ENCODE measurements around the gene DCAF11. TPM values are rescaled to one million over a fixed set of nuclear protein-coding genes. Genes with fewer than 3 reads are reported as not detected.

DCAF11 gene
- total RNA-seq, 2 donors from 2014 or later = 89.2 to 106 TPM

DNA sequence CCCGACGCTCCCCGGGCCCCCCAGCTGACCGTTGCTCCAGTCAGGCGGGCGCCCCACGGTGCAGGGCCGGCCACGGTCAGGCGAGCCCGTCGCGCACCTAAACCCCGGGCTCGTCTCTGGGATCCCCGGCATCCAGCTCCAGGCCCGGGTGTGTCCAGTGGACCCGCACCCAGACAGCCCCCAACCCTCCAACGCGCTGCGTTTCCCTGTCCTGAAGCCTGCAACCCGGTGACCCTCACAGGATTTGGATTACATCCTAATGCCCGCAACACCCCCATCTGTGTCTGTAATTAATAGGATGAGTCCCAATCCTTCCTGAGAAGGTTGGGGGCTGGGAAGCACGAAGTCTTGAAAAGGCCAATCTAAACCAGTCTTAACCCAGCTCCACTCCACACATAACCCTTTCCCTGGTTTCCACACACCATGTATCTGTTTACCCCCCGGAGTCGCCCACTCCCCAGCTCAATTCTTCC is 32.8 kb upstream of the DCAF11 start:
- Histone ChIP-seq H3K27me3 (no peaks in the 10 kb centered on the region), H3K9ac (ENCODE audit: low read depth in 2 of 2, low read length in 2 of 2) (peak overlapping the region; percentile 62 to 73), H3K4me3 (peak overlapping the region; percentile 72), H3K36me3 (no peaks in the 10 kb centered on the region), H3K27ac (peak overlapping the region; percentile 67), H3K4me1 (no peaks in the 10 kb centered on the region), H3K9me3 (no peaks in the 10 kb centered on the region)
- intact Hi-C loops (cut with DNase I) = no loop called here
- TF ChIP-seq, protein P1, sequence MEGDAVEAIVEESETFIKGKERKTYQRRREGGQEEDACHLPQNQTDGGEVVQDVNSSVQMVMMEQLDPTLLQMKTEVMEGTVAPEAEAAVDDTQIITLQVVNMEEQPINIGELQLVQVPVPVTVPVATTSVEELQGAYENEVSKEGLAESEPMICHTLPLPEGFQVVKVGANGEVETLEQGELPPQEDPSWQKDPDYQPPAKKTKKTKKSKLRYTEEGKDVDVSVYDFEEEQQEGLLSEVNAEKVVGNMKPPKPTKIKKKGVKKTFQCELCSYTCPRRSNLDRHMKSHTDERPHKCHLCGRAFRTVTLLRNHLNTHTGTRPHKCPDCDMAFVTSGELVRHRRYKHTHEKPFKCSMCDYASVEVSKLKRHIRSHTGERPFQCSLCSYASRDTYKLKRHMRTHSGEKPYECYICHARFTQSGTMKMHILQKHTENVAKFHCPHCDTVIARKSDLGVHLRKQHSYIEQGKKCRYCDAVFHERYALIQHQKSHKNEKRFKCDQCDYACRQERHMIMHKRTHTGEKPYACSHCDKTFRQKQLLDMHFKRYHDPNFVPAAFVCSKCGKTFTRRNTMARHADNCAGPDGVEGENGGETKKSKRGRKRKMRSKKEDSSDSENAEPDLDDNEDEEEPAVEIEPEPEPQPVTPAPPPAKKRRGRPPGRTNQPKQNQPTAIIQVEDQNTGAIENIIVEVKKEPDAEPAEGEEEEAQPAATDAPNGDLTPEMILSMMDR (IDR thresholded peaks at IDR 0.05) = no peak
- no peak for DNase-seq

GRCh38 chr14:24082411-24083080 is 32.0 kb upstream of the DCAF11 start:
- no peaks in the 10 kb centered on the region for H3K36me3 ChIP-seq
- H3K4me1 ChIP-seq = no peaks in the 10 kb centered on the region
- no peak overlapping the region for H3K27ac ChIP-seq
- H3K9me3 ChIP-seq = no peaks in the 10 kb centered on the region
- intact Hi-C loops (cut with DNase I) = no loop called here
- no peak overlapping the region for H3K4me3 ChIP-seq
- no peaks in the 10 kb centered on the region for H3K27me3 ChIP-seq
- no peak overlapping the region for H3K9ac ChIP-seq (ENCODE audit: low read depth in 2 of 2, low read length in 2 of 2)
- TF ChIP-seq, protein P1 (IDR thresholded peaks at IDR 0.05) = no peak
- DNase-seq = no peak

DNA sequence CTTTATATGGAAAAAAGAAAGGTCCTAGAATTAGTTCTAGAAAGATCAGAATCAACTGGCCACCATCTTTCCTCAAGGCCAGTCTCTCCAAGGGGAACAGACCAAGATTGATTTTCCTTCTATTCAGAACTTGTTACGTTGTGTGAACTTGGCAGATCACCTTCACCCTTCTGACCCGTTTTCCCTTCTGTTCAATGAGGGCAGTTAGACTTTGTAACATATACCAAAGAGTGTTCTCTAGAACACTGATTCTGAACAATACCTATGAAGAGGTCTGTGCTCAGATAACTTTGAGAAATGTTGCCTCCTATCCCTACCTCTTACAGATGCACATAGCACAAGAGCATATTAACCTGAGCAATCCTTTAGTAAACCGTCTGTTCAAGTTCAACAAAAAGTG is 31.1 kb upstream of the DCAF11 start:
- Histone ChIP-seq H3K27ac (no peak overlapping the region), H3K27me3 (no peaks in the 10 kb centered on the region), H3K4me1 (no peaks in the 10 kb centered on the region), H3K36me3 (no peaks in the 10 kb centered on the region), H3K9ac (ENCODE audit: low read depth in 2 of 2, low read length in 2 of 2) (no peak overlapping the region), H3K9me3 (no peaks in the 10 kb centered on the region), H3K4me3 (no peak overlapping the region)
- TF ChIP-seq, protein P1 (IDR thresholded peaks at IDR 0.05) = no peak
- intact Hi-C loops (cut with DNase I) = no loop called here
- no peak for DNase-seq

GRCh38 chr14:24084440-24084839 is 30.1 kb upstream of the DCAF11 start:
- Histone ChIP-seq H3K27ac (no peak overlapping the region), H3K4me1 (no peaks in the 10 kb centered on the region), H3K9me3 (no peaks in the 10 kb centered on the region), H3K27me3 (no peaks in the 10 kb centered on the region), H3K9ac (ENCODE audit: low read depth in 2 of 2, low read length in 2 of 2) (no peak overlapping the region), H3K36me3 (no peaks in the 10 kb centered on the region), H3K4me3 (no peak overlapping the region)
- TF ChIP-seq, protein P1 (IDR thresholded peaks at IDR 0.05) = no peak
- DNase-seq = no peak
- intact Hi-C loops (cut with DNase I) = no loop called here

- H3K9me3 ChIP-seq = no peaks in the 10 kb centered on the region
- H3K9ac ChIP-seq (ENCODE audit: low read depth in 2 of 2, low read length in 2 of 2) = no peak overlapping the region
- no peak overlapping the region for H3K4me3 ChIP-seq
- H3K36me3 ChIP-seq = no peaks in the 10 kb centered on the region
- H3K27ac ChIP-seq = no peak overlapping the region
- intact Hi-C loops (cut with DNase I) = no loop called here
- TF ChIP-seq, protein P1 (IDR thresholded peaks at IDR 0.05) = no peak
- H3K27me3 ChIP-seq = no peaks in the 10 kb centered on the region
- DNase-seq = no peak
- H3K4me1 ChIP-seq = no peaks in the 10 kb centered on the region
Measured at GRCh38 chr14:24085215-24085614, 29.4 kb upstream of the DCAF11 start.
